HG03196 (cell line): ENCODE data around the gene CTNND2.

Source experiments
- ATAC-seq: cut with Tn5 transposase; IDR thresholded peaks from one replicate; pipeline ENCODE4 v1.9.1; 2021; ENCODE audit not compliant: unreplicated experiment

Gene CTNND2

DNA sequence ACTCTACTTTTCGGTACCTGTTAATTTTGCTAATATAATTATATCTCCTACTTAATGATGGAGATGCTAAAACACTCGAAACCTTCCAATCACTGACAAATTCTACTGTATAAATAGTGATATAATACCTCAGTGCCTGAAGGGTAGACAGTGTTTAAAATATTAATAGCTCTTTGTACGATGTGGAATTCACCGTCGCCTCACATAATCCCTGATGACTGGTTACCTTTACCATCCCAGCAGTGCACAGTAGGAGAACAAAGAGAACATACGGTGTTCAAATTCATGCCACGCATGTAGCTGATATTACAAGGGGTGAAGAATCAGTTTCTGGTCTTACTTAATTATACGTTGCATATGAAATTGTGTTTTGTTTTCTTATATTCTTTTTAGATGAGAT lies 506.7 kb downstream of the CTNND2 start:
- ATAC-seq = no peak

- no peak for ATAC-seq
These were observed 507.3 kb downstream of the CTNND2 start for GRCh38 chr5:11396917-11397316.

GRCh38 chr5:11394933-11395332 lies 509.3 kb downstream of the CTNND2 start:
- no peak for ATAC-seq

GRCh38 chr5:11390291-11390767 lies 513.9 kb downstream of the CTNND2 start:
- ATAC-seq = no peak

- ATAC-seq = no peak
These were observed 516.9 kb downstream of the CTNND2 start for GRCh38 chr5:11387382-11387781.

GRCh38 chr5:11386398-11386797 lies 517.8 kb downstream of the CTNND2 start:
- ATAC-seq = no peak

GRCh38 chr5:11385901-11386293 lies 518.3 kb downstream of the CTNND2 start:
- no peak for ATAC-seq

DNA sequence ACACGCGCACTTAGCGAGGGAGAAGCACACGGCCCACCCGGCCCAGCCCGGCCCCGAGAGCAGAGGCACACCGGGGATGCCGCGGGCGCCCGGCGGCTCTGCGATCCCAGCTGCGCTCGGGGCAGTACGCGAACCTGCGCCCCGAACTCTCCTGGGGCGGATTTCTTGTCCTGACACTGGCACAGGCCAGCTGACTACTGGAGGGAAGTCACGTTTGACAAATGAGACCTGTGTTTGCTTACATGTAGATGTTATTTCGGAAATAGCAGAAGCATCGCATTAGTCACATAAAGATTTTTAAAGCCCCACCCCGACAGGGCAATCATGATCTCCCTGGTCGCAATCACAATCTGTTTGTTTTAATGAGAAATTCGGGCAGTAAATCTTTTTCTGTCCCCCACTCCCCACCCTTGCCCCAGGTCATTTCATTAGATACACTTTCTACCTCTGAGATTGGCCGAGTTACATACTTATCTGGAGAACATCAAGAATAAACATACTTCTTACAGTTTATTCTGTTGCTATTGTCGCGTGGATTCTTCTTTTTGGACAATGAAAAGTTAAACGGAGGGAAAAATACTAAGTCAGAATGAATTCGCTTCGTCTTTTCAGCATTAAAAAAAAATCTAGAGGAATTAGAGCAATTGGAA lies 518.9 kb downstream of the CTNND2 start:
- ATAC-seq = no peak

- no peak for ATAC-seq
These were observed 519.6 kb downstream of the CTNND2 start for GRCh38 chr5:11384441-11385250.

GRCh38 chr5:11383506-11384095 lies 520.6 kb downstream of the CTNND2 start:
- no peak for ATAC-seq

- no peak for ATAC-seq
These were observed 525.8 kb downstream of the CTNND2 start for GRCh38 chr5:11378461-11378860.

- ATAC-seq = no peak
These were observed 526.4 kb downstream of the CTNND2 start for GRCh38 chr5:11377896-11378295.

- ATAC-seq = no peak
These were observed 532.1 kb downstream of the CTNND2 start for GRCh38 chr5:11372191-11372590.

DNA sequence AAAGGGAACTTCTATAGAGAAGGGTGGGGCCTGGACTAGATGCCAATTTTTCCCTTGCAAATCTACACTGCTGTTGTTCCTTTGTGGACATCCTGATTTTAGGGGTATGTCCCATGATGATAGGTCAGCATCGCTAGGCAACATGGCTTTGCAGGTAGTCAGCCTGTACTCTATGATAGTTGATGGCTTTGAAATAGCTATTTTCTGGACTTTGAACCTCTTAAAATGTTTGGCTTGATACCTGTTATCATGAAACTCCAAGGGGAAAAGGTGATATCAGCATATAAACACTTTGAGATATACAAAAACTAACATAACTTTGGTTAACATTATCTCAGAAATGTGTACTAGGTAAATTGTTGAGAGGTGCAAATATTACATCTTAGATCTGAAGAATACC lies 533.2 kb downstream of the CTNND2 start:
- ATAC-seq = no peak

DNA sequence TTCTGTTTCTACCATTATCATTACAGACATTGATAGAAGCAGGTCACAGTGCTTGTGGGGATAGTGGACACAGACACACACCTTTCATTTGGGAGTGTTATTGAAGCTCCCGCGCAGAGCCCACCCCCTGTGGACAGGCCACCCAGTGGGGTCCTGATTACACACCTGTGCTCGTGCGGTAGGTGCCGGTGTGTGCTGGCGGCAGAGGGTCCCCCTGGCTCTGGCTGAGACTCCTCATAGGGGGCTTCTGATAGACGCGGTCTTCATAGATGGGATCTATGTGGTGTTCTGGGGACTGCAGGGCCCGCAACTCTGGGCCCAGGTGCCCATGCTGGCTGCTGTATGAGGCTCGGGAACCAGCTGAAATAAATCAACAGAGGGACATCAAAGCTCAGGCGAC lies 539.7 kb downstream of the CTNND2 start:
- ATAC-seq = no peak

- ATAC-seq = no peak
These were observed 540.5 kb downstream of the CTNND2 start for GRCh38 chr5:11363631-11364178.

- ATAC-seq = no peak
These were observed 542.5 kb downstream of the CTNND2 start for GRCh38 chr5:11361768-11362167.

DNA sequence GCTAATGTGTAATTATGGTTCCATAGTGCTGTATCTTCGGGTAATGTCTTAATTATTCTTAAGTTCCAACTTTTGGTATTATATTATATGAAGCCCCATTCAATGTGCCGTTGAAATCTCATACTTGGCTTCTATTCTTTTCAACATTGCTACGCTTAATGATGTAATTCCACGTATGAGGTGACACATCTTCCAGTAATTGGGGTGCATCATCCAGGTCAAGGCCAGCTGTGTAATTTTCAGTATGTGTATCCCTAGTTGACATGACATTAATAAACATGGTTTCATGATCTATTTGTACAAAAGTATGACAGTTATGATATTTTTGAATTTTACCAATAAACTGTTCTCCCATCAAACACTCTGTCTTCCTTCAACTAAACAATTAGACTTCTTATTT lies 546.3 kb downstream of the CTNND2 start:
- ATAC-seq = no peak

DNA sequence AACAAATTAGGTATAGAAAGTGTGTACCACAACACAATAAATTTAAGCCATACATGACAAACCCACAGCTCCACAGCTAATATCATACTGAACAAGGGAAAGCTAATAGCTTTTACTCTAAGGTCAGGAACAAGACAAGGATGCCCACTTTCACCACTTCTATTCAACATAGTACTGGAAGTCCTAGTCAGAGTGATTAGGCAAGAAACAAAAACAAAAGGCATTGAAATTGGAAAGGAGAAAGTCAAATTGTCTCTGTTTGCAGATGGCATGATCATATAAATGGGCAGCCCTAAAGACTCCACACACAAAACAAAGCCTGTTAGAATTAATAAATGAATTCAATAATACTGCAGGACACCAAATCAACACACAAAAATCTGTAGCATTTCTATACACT lies 548.8 kb downstream of the CTNND2 start:
- ATAC-seq = no peak

DNA sequence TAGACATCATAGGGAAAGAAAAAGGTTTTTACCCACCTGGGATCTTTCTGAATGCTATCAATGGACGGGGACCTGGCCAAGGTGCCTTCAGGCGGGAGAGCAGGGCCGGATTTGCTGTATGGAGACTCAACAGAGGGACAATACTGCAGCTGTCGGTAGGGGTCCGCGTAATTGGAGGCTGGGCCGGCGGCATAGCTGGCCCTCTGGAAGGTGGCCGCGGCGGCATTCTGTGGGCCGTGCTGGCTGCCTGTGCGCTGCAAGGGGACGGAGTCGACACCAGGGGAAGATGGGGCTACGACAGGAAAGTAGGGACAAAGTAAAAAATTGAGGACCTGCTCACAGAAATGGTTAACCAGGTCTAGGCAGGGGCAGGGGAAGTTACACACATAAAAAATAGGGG lies 557.9 kb downstream of the CTNND2 start:
- ATAC-seq = no peak

GRCh38 chr5:11335881-11336760 lies 568.1 kb downstream of the CTNND2 start:
- no peak for ATAC-seq
